Fibroblast of lung (primary cell): ENCODE measurements around the gene KRAS.

Experiments
- EZH2 ChIP-seq: IDR thresholded peaks from 2 replicates; pipeline ENCODE4 v1.5.1; 2012; ENCODE audit warnings: low read length, control low read depth, mild to moderate bottlenecking; ENCODE audit errors: missing control alignments
- TF ChIP-seq, protein P1 (sequence below), 2 donors: IDR thresholded peaks in 1 of 2; conservative IDR thresholded peaks in 1 of 2; 1 replicate in 1 of 2; 2 replicates in 1 of 2; pipeline ENCODE4 v1.5.1; 2011 to 2012; ENCODE audit warnings: low read length in 2 of 2, control low read depth in 1 of 2, inconsistent platforms in 1 of 2, low read depth in 1 of 2, mild to moderate bottlenecking in 1 of 2

DNA sequence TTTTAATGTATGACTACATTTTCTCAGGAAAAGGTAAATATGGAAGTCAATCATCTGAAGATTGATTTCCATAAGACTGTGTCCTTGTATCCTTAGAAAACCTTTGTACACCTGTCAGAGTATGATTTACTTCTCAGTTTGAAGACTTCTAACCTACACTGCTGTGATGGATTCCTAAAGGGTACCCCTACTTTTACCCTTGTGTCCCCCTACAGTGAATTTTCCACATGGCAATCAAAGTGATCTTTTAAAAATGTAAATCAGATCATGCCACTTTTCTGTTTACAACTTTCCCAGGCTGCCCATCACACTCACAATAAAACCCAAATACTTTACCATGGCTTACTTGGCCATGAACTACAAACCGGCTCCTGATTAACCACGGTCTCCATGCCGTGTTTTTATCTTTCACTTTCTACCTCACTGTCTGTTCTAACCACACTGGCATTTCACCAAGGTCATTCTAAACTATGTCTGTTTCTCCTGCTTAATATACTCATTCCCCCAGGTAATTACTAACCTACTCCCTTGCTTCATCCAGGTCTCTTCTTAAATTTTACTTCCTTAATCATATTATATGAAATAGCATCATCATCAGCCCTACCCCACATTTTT lies 63.8 kb downstream of the KRAS start:
- TF ChIP-seq, protein P1, sequence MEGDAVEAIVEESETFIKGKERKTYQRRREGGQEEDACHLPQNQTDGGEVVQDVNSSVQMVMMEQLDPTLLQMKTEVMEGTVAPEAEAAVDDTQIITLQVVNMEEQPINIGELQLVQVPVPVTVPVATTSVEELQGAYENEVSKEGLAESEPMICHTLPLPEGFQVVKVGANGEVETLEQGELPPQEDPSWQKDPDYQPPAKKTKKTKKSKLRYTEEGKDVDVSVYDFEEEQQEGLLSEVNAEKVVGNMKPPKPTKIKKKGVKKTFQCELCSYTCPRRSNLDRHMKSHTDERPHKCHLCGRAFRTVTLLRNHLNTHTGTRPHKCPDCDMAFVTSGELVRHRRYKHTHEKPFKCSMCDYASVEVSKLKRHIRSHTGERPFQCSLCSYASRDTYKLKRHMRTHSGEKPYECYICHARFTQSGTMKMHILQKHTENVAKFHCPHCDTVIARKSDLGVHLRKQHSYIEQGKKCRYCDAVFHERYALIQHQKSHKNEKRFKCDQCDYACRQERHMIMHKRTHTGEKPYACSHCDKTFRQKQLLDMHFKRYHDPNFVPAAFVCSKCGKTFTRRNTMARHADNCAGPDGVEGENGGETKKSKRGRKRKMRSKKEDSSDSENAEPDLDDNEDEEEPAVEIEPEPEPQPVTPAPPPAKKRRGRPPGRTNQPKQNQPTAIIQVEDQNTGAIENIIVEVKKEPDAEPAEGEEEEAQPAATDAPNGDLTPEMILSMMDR (conservative IDR thresholded peaks at IDR 0.05 in 1 of 2, IDR thresholded peaks at IDR 0.05 in 1 of 2; ENCODE audit: low read depth in 1 of 2, low read length in 2 of 2): no peak
- TF ChIP-seq EZH2: no peak
